ENCODE results near the gene GPRC5B. TPM values are rescaled to one million over a fixed set of nuclear protein-coding genes. Genes with fewer than 3 reads are reported as not detected.

GPRC5B gene
- total and polyA plus RNA-seq, 2 of the 8 experiments (the other 6 are each of a cell fraction or from before 2014, with no cell fraction given), result 106 to 160 TPM

DNA sequence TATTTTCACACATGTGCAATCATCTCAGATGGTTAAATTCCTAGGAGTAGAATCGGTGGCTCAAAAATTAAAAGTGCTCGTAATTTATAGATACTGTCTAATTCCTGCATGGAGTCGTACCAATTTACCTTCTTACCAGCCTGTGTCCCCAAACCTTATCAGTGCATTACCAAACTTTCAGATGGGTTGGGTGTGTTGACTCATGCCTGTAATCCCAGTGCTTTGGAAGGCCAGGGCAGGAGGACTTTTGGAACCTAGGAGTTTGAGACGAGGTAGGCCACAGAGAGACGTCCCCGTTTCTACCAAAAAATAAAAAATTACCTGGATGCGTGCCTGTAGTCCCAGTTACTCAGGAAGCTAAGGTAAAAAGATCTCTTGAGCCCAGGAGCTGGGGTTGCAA lies 34.5 kb upstream of the GPRC5B start:
- Histone ChIP-seq H3K4ac (replicated peaks; ENCODE audit: insufficient read length, low read depth, low read length) (no peak overlapping the region), H3K4me1 (replicated peaks in 1 of 4; ENCODE audit: control insufficient read depth in 3 of 4, insufficient read depth in 4 of 4, low read length in 3 of 4) (no peaks in the 10 kb centered on the region; a peak in 1 of 7 replicates), H3K4me3 (ENCODE audit: extremely low read depth in 1 of 4, insufficient read depth in 2 of 4, low read depth in 3 of 4, low read length in 4 of 4) (no peak overlapping the region), H2BK5ac (ENCODE audit: low read depth, low read length) (no peak overlapping the region), H2BK120ac (replicated peaks; ENCODE audit: low read depth, low read length) (no peak overlapping the region), H3K36me3 (ENCODE audit: control insufficient read depth in 2 of 4, insufficient read depth in 4 of 4, low read length in 3 of 4) (no peaks in the 10 kb centered on the region), H3K4me2 (ENCODE audit: insufficient read depth in 1 of 2, low read depth in 2 of 2, low read length in 2 of 2) (no peak overlapping the region), H3K9me3 (ENCODE audit: insufficient read depth in 2 of 2, low read depth in 1 of 2, low read length in 1 of 2) (no peaks in the 10 kb centered on the region; a peak in 1 of 4 replicates), H3K27ac (ENCODE audit: low read depth, low read length) (no peak overlapping the region), H2AK5ac (ENCODE audit: low read depth, low read length) (no peak overlapping the region), H4K20me1 (replicated peaks in 1 of 2; ENCODE audit: control insufficient read depth in 1 of 2, insufficient read depth in 2 of 2, low read length in 2 of 2) (no peaks in the 10 kb centered on the region), H2BK15ac (ENCODE audit: low read length) (no peak overlapping the region), H2BK20ac (ENCODE audit: low read length) (no peak overlapping the region), H3K23ac (ENCODE audit: insufficient read length) (no peak overlapping the region), H3K56ac (replicated peaks; ENCODE audit: insufficient read length, low read depth, low read length) (no peak overlapping the region), H3K79me2 (ENCODE audit: control insufficient read depth in 1 of 2, insufficient read depth in 2 of 2, low read length in 2 of 2) (no peaks in the 10 kb centered on the region), H4K91ac (replicated peaks; ENCODE audit: insufficient read length, low read length) (no peak overlapping the region), H3K14ac (ENCODE audit: insufficient read length) (no peak overlapping the region), H2BK12ac (ENCODE audit: low read depth, low read length) (no peak overlapping the region; the same call in 1 of the 2 replicates), H3K27me3 (replicated peaks in 1 of 4; ENCODE audit: control insufficient read depth in 3 of 4, extremely low read depth in 1 of 4, insufficient read depth in 3 of 4, low read length in 3 of 4) (no peaks in the 10 kb centered on the region), H4K8ac (ENCODE audit: extremely low read depth, insufficient read depth, low read length) (no peak overlapping the region), H4K5ac (ENCODE audit: insufficient read length, low read depth, low read length) (no peak overlapping the region), H3K9ac (replicated peaks in 1 of 4; ENCODE audit: extremely low read depth in 1 of 4, low read depth in 3 of 4, low read length in 3 of 4) (no peak overlapping the region), H2AFZ (ENCODE audit: low read length) (no peak overlapping the region), H3K79me1 (ENCODE audit: low read depth, low read length) (no peaks in the 10 kb centered on the region), H3K23me2 (ENCODE audit: low read depth, low read length) (no peaks in the 10 kb centered on the region), H3K18ac (ENCODE audit: extremely low read depth, low read length) (no peak overlapping the region)
- DNase-seq (ENCODE audit: low read depth in 1 of 2, low spot score in 2 of 2) (no peak), FAIRE-seq (no peak)
- CTCF ChIA-PET (ENCODE audit: partially characterized antibody), result interaction anchor here (0.7 kb wide), 1 partner anchor 13 kb away, joined by 3 read pairs; no protein-coding TSS in a partner anchor
- 98% methylated on average over 7 of the region's 7 CpGs; no CpG with 5 or more reads in 1 of the 2 experiments for WGBS, 2 experiments (ENCODE audit: extremely low coverage in 1 of 2, insufficient coverage in 1 of 2, insufficient read length in 1 of 2, insufficient replicate concordance in 2 of 2, low coverage in 1 of 2, low lambda C conversion rate in 2 of 2, missing lambda C conversion rate in 1 of 2)
- TF ChIP-seq SAP30 (IDR thresholded peaks at IDR 0.05; ENCODE audit: insufficient read depth, insufficient replicate concordance, low read length) (no peak), TEAD4 (IDR thresholded peaks at IDR 0.05; ENCODE audit: low read depth, low read length) (no peak)
- POLR2A ChIA-PET (ENCODE audit: partially characterized antibody), result no interaction called here
